ENCODE measurements around the gene FAM72C.
"Not testable (repeated sequence)": the region's sequence is repeated elsewhere in the genome, so short reads cannot be mapped to it uniquely, and the experiment has no call there.

FAM72C gene

DNA sequence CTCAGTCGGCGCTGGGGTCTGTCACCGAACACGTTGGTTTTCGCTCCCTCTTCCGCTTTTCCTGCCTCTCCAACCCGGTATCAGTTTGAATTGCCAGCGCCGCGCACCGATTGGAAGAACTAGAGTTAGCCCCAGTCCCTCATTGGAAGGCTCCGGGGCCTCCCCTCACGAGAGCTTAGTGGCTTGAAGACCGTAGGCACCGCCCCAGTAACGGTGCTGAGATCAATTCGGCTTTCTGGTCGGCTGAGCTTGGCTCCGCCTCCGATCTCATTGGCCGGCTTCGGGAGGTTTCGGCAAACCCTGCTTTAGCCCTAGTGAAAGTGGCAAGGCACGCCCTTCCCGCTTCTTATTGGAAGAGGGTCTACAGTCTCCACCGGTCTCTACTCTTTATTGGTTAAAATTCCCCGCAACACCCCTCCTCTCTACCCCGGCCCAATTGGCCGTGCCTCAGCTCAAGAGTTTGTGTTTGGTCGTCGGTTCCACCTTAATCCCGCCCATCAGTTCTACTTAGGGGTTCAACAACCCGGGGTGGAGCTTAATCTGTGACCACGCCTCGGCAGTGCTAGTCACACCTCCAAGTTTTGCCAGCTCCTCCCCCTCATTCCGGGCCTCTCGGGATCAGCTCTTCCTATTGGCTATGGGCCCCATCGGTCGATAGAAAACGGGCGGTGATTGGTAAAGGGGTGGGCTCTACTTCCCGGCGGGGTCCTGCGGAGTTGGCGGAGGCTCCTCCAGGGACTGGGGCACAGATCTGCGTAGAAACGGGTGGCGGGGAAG lies at the start of gene FAM72C:
Gene FAM72C, minus strand, starts transcription at position 63 of the 777 bp plus-strand sequence. CDS start 845 bp downstream, outside the sequence.
- not testable (repeated sequence) for DNase-seq (ENCODE audit: low read depth in 2 of 2)

- DNase-seq (ENCODE audit: low read depth in 2 of 2) = not testable (repeated sequence)
Measured at GRCh38 chr1:144020001-144020738, 48.4 kb upstream of the FAM72C start.

GRCh38 chr1:144019101-144019500 lies 47.3 kb upstream of the FAM72C start:
- not testable (repeated sequence) for DNase-seq (ENCODE audit: low read depth in 2 of 2)

DNA sequence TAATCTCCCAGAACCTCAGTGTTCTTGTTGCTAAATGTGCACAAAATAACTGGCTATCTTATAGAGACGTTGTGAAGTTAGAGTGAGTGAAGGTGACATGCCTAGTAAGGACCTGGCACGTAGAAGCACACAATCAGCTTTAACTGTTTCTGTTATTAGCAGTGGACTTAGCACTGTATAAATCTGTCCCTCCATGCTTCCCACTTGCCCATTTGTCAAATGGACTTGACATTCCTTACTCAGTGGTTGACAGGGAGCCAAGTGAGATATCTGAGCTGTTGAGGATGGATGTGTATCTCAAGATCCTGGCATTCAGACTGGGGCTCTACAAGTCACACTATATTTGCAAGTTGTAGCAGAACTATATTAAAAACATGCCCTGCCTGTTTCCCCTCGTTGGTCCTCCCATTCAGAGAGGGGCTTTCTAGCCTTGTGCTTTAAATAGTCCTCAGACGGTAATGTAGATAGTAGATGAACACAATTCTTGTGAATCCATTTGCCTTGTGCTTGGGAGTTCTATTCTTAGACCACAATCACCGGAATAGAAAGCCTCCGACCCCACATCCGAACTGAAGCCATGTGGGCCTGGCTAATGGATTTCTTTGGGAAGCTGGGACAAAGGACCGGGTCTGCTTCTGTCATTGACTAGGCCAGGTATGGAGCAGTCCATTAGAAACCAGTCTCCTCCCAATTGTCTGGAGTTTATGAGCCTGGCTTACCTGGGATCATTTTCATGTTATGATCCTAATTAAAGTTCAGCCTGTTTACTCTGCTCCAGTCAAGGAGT lies 43.6 kb upstream of the FAM72C start:
- not testable (repeated sequence) for DNase-seq (ENCODE audit: low read depth in 2 of 2)

DNA sequence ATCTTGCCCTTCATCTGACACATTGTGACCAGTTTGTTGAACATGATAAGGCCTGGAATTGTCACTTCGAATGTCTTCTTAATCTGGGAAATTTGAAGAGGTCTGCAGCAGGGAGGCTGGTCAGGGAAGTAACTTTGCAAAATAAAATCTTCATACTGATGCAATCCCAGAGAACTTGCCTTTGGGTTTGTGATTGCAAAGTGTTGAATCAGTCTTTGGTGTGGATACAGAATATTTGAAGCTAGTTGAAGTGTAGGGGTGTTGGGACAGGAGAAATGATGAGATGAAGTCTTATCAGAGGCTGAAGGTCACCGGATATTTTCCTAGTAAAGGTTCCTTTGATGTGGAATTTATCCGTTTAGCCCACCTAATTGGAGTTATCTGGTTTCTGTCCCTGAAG lies 42.7 kb upstream of the FAM72C start:
- DNase-seq (ENCODE audit: low read depth in 2 of 2) = not testable (repeated sequence)

DNA sequence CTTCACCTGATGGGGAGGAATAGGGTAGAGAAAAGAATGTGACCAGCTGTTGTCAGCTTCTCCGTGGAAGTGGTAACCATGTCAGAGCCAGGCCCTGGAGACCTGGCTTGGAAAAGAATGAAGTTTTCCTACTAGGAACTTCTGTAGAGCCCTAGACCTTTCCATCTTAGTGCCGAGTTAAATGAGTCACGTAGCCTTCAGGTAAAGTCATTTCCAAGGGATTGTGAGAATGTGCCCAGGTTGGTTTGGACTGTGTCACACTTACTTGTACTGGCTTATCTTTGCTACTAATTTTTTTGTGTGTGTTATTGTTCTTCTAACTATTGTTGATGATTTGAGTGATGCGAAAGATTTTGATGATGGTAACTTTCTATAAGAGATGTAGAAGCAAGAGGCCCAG lies 42.3 kb upstream of the FAM72C start:
- DNase-seq (ENCODE audit: low read depth in 2 of 2) = not testable (repeated sequence)

GRCh38 chr1:144012168-144012733 lies 40.5 kb upstream of the FAM72C start:
- DNase-seq (ENCODE audit: low read depth in 2 of 2) = not testable (repeated sequence)

- not testable (repeated sequence) for DNase-seq (ENCODE audit: low read depth in 2 of 2)
Measured at GRCh38 chr1:144009410-144009809, 37.6 kb upstream of the FAM72C start.

DNA sequence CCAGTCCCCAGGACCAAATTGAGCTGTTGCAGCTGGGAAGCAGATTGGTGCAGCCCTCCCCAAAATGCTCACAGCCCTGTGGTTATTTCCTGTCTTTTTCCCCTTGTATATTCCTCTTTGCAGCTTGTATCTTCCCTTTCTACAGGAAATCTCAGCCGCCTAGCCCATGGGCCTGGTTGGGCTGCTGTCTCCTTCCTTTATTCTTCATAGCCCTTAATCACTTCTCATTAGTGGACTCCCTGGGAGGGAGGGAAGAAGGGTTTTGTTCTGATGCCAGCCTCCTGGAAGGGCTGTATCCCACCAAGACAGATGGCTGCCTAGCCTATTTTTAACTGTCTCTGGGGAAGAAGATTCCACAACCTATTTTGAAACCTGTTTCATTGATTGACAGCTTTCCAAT lies 32.5 kb upstream of the FAM72C start:
- DNase-seq (ENCODE audit: low read depth in 2 of 2) = not testable (repeated sequence)

DNA sequence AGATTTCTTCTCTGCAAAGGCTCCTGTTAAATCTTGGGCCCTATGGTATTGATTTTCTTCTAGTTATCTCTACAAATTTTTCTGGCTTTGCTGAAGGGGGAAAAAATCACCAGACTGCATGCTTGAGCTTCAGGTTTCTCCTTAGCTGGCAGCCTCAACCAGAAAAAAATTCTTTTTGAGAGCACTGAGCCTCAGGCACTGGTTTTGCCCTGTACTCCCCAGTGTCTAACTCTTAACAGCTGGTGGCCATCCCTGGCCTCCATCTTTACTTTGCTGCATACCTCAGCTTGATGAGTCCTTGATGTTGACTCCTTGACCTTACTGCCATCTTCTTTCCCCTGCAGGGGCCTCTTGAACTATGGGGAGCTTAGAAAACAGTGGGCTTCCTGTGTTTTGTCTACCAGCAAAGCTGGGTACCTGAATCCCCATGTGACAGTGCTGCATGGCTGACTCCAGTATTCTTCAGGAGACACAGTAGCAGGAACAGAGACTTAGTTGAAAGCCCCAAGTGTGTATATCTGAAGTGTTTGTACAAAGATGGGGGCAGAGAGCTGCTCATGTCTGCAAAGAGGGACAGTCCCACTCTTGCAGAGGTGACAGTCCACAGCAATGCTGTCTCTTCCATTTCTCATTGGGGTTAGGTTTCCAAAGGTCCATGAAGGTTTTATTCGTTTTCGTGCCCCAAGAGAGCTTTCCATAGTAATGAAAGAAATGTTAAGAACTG lies 31.7 kb upstream of the FAM72C start:
- DNase-seq (ENCODE audit: low read depth in 2 of 2) = not testable (repeated sequence)

DNA sequence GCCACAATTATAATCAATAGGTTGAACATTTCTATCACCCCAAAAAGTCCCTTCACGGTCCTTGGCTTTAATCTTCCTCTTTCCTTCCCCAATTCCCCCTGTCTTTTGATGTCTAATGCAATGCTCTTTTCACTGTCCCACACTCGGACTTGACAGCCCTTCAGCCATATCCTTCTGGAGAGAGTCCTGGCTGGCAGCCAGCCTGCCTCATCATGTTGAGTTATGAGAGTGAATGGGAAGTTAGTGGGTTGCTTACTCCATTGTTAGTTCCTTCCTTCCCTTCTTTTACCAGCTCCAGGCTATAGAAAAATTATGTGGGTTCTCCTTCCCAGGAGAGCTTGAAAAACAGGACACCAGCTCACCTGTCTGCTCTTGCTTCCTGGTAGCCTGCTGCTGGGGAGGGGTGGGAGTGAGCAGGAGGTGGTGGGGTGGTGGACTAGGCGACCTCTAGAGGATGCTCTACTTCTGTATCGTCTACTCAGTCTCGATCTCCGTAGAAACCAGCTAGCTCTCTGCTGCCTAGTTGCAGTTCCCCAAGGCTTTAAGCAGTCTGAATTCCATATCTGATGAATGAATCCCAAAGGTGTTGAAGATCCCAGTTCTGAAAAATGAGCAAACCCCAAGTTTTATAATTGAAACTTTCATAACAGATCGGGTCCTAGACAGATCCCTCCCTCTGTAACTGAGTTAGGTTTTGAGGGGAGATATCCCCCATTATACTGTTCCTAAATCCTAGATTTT lies 30.5 kb upstream of the FAM72C start:
- not testable (repeated sequence) for DNase-seq (ENCODE audit: low read depth in 2 of 2)

- not testable (repeated sequence) for DNase-seq (ENCODE audit: low read depth in 2 of 2)
Measured at GRCh38 chr1:144001077-144001476, 29.3 kb upstream of the FAM72C start.

DNA sequence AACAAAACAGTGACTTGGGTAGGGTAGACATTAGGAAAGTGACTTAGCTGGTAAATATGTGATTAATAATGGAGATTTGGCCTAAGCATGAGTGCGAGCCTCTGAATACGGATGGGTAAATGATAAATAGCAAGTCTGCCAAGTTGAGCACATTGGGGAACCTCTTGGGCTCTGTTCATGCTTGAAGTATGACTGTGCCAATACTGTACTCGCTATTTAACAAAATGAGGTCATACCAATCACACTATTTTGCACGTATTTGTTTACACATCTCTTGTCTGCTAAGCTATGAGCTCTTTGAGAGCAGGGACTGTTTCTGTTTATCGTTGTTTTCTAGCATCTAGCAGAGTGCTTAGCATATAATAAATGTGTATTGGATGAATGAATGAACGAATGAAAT lies 24.2 kb upstream of the FAM72C start:
- DNase-seq (ENCODE audit: low read depth in 2 of 2) = not testable (repeated sequence)

- not testable (repeated sequence) for DNase-seq (ENCODE audit: low read depth in 2 of 2)
Measured at GRCh38 chr1:143993301-143993907, 21.6 kb upstream of the FAM72C start.

GRCh38 chr1:143990699-143991098 lies 18.9 kb upstream of the FAM72C start:
- DNase-seq (ENCODE audit: low read depth in 2 of 2) = not testable (repeated sequence)

DNA sequence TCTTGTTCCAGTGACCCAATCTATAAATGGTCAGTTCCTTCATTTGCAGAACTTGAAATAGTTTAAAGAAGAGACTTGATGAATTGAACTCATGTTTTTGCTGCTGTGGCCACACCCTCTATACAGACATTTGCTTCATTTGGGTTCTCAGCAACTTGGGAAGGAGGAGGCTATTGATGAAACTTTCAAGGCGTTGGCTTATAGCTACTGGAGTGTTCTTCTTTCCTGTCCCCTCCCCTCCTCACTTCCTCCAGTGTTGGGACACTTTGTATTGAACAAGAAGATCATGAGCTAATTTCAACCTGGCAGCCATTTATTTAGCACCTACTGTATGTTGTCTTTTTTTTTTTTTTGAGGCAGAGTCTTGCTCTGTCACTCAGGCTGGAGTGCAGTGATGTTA lies 17.9 kb upstream of the FAM72C start:
- DNase-seq (ENCODE audit: low read depth in 2 of 2) = not testable (repeated sequence)

DNA sequence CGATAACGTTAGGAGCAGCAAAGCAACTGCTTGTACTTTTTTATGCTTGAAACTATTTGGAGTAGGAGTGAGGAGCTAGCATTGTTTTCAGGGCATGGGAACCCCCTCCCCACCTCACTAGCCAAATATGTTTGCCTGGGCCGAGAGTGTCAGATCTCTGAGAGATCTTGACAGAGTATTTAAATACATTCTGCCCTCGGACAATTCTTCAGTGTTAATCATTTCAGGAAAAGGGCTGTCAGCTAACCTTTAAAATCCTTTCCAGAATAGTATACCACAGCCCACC lies 17.6 kb upstream of the FAM72C start:
- not testable (repeated sequence) for DNase-seq (ENCODE audit: low read depth in 2 of 2)

GRCh38 chr1:143988602-143989426 lies 17.0 kb upstream of the FAM72C start:
- DNase-seq (ENCODE audit: low read depth in 2 of 2) = not testable (repeated sequence)

DNA sequence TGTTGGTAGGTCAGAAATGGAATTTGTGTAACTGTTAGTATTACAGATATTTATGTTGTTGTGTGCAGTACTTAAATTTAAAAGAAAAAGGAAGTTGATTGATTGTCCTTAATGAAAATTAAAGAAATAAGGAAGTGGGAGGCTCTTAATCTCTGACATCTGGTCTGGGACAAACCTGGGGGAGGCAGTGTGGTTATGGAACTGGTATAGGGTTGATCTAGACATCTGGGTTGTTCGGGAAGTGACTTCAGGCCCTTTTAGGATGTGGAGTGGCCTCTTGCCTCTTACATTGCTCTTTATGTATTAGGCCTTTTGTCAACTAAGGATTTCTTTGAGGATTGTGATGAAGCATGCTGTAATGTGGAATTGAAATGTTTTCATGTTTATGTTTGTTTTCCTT lies 16.1 kb upstream of the FAM72C start:
- not testable (repeated sequence) for DNase-seq (ENCODE audit: low read depth in 2 of 2)

All from stimulated activated CD4-positive, alpha-beta T cell treated with anti-CD3 and anti-CD28 coated beads, Interleukin-4, amount 100 ng/mL, for 48 hours (primary cell).